GM12878 (cell line): ENCODE measurements around the gene OGFR. TPM values are rescaled to one million over a fixed set of nuclear protein-coding genes. Genes with fewer than 3 reads are reported as not detected.

ENCODE experiments used
- ATAC-seq: fragments of 200-7000 bp; cut with Tn5 transposase; 3 replicates; pipeline ENCODE4 v1.9.1; 2020; ENCODE audit warnings: mild to moderate bottlenecking, moderate library complexity
- BruUV-seq: library from RNA; stranded (reverse); fragments of 400-500 nt; replicated peaks from 2 replicates; lab custom pipeline; 2021; lab: Mats Ljungman, UMichigan
- CTCF ChIA-PET: fragments of 300-600 bp; sonication (Branson Sonifier 250); formaldehyde crosslinking; extraction: SDS; loops from one replicate; lab custom pipeline; 2021; ENCODE audit warnings: inconsistent platforms; lab: Yijun Ruan, JAX
- POLR2A ChIA-PET: fragments of 350-600 bp; formaldehyde crosslinking; extraction: SDS; loops from one replicate; lab custom pipeline; 2021; ENCODE audit warnings: inconsistent platforms; lab: Charles Lee
- RAD21 ChIA-PET: fragments of 300-600 bp; sonication (Branson Sonifier 250); formaldehyde crosslinking; loops from one replicate; lab custom pipeline; 2023; ENCODE audit warnings: antibody characterized with exemption; ENCODE audit not compliant: unreplicated experiment; lab: Charles Lee
- SMC1A ChIA-PET: fragments of 300-600 bp; sonication (Branson Sonifier 250); formaldehyde crosslinking; loops from one replicate; lab custom pipeline; 2023; ENCODE audit not compliant: unreplicated experiment, uncharacterized antibody; lab: Charles Lee
- DNase-seq: peaks from one replicate; pipeline ENCODE4 v3.0.0-alpha.2; 2011; ENCODE audit warnings: low read depth, low spot score
- FAIRE-seq: peaks from 3 replicates; lab custom pipeline; 2011; peaks lifted over from hg19 to GRCh38; lab: Jason Lieb, UNC
- H2AFZ ChIP-seq: 2 replicates; pipeline ENCODE4 v1.6.0; 2011; ENCODE audit warnings: low read depth, low read length, control low read depth; ENCODE audit not compliant: control insufficient read depth
- H3K27ac ChIP-seq: 2 replicates; pipeline ENCODE4 v1.5.1; 2011; ENCODE audit warnings: control low read depth; ENCODE audit not compliant: control insufficient read depth, insufficient read depth
- H3K27me3 ChIP-seq, 2 experiments: replicated peaks in 1 of 2; 2 replicates each; pipeline versions ENCODE4 v1.6.0 to v1.6.1; 2011; ENCODE audit warnings: low read length in 1 of 2; ENCODE audit not compliant: control insufficient read depth in 2 of 2, insufficient read depth in 2 of 2
- H3K36me3 ChIP-seq, 2 experiments: 2 replicates each; pipeline ENCODE4 v1.5.1; 2011; ENCODE audit warnings: low read length in 1 of 2; ENCODE audit not compliant: control insufficient read depth in 2 of 2, insufficient read depth in 2 of 2
- H3K4me1 ChIP-seq: 2 replicates; pipeline ENCODE4 v1.6.1; 2011; ENCODE audit warnings: mild to moderate bottlenecking, low read length, moderate library complexity, mixed read lengths; ENCODE audit not compliant: control insufficient read depth, insufficient read depth
- H3K4me2 ChIP-seq: 2 replicates; pipeline ENCODE4 v1.6.0; 2011; ENCODE audit warnings: control low read depth; ENCODE audit not compliant: control insufficient read depth, insufficient read depth
- H3K4me3 ChIP-seq: fragments of 200-600 bp; sonication (generic); 2 replicates; pipeline ENCODE4 v1.5.1; 2016
- H3K79me2 ChIP-seq: 2 replicates; pipeline ENCODE4 v1.6.0; 2011; ENCODE audit warnings: low read length; ENCODE audit not compliant: control insufficient read depth, insufficient read depth
- H3K9ac ChIP-seq: 2 replicates; pipeline ENCODE4 v1.8.0; 2011; ENCODE audit warnings: low read length, control low read depth, mixed read lengths; ENCODE audit not compliant: control insufficient read depth, insufficient read depth
- H3K9me3 ChIP-seq: replicated peaks from 3 replicates; pipeline ENCODE4 v1.5.1; 2011; ENCODE audit warnings: mild to moderate bottlenecking, low read length; ENCODE audit not compliant: control insufficient read depth, insufficient read depth
- H4K20me1 ChIP-seq: 2 replicates; pipeline ENCODE4 v1.6.0; 2011; ENCODE audit not compliant: control insufficient read depth, insufficient read depth
- ATF7 ChIP-seq: fragments of 450-650 bp; IDR thresholded peaks from 2 replicates; pipeline ENCODE4 v1.6.1; 2016; ENCODE audit warnings: low read depth, mild to moderate bottlenecking
- NRF1 ChIP-seq: conservative IDR thresholded peaks from 2 replicates; pipeline ENCODE4 v1.6.1; 2011; ENCODE audit warnings: mild to moderate bottlenecking, low read depth, low read length, improper control_type of control experiment
- POU2F2 ChIP-seq: IDR thresholded peaks from 3 replicates; pipeline ENCODE4 v1.6.1; 2011; ENCODE audit warnings: low read depth, mild to moderate bottlenecking, low read length, borderline replicate concordance
- RUNX3 ChIP-seq: IDR thresholded peaks from 2 replicates; pipeline ENCODE4 v1.6.1; 2012; ENCODE audit warnings: low read length, inconsistent platforms
- SPI1 ChIP-seq: IDR thresholded peaks from 2 replicates; pipeline ENCODE4 v1.6.1; 2011; ENCODE audit warnings: low read depth, mild to moderate bottlenecking, low read length, moderate library complexity, borderline replicate concordance; ENCODE audit not compliant: insufficient read depth
- TARDBP ChIP-seq: IDR thresholded peaks from 2 replicates; pipeline ENCODE4 v1.6.1; 2016; ENCODE audit warnings: borderline replicate concordance
- WGBS: methylation state at CpG from one replicate; pipeline ENCODE4 v1.1.6; 2016; ENCODE audit warnings: low lambda C conversion rate; ENCODE audit not compliant: insufficient replicate concordance, insufficient coverage; ENCODE audit errors: missing lambda C conversion rate; 5-methylcytosine and 5-hydroxymethylcytosine counted together
- in situ Hi-C: fragments of 300-500 bp; cut with MboI; formaldehyde crosslinking; loops from 9 replicates; pipeline ENCODE4 v1.14.3; 2018; ENCODE audit warnings: mixed read lengths
- intact Hi-C: fragments of 100-400 bp; cut with micrococcal nuclease; formaldehyde crosslinking; loops from one replicate; pipeline ENCODE4 v1.14.2; 2022; ENCODE audit not compliant: unreplicated experiment
- polyA plus RNA-seq, 11 experiments: library from polyadenylated mRNA; depleted of rRNA in 4 of 11; unstranded in 6 of 11; stranded (reverse) in 5 of 11; fragments of >200 nt; fragmentation: Nextera tagmentation in 4 of 11; fragmentation: Illumina TruSeq in 1 of 11; extraction: Ambion mirVana in 4 of 11; extraction: Trizol in 1 of 11; gene quantifications; 1 replicate in 1 of 11; 2 replicates in 10 of 11; pipeline versions ENCODE4 v1.2.1 to v1.2.3, GENCODE V29; 2011 to 2016; ENCODE audit warnings: inconsistent platforms in 2 of 11, missing spikeins in 2 of 11, low read depth in 1 of 11
- total RNA-seq, 4 experiments: library from RNA; depleted of rRNA in 3 of 4; stranded (reverse); fragments of >200 nt in 3 of 4; fragmentation: Illumina TruSeq in 1 of 4; extraction: Trizol in 1 of 4; gene quantifications; 2 replicates each; pipeline versions ENCODE4 v1.2.1 to v1.2.3, GENCODE V29; 2013 to 2021
- TF ChIP-seq, protein P1 (sequence below): fragments of 450-650 bp; IDR thresholded peaks from 2 replicates; pipeline ENCODE4 v1.6.1; 2018; ENCODE audit warnings: mild to moderate bottlenecking, low read depth, moderate library complexity; ENCODE audit not compliant: partially characterized antibody
- TF ChIP-seq, protein P2 (sequence below), 3 experiments: IDR thresholded peaks in 2 of 3; conservative IDR thresholded peaks in 1 of 3; 2 replicates each; pipeline ENCODE4 v1.5.1; 2011; ENCODE audit warnings: low read depth in 3 of 3, low read length in 3 of 3, mild to moderate bottlenecking in 3 of 3, control low read depth in 2 of 3, moderate library complexity in 2 of 3, inconsistent platforms in 1 of 3, mixed read lengths in 1 of 3; ENCODE audit not compliant: control insufficient read depth in 2 of 3, insufficient read depth in 1 of 3; ENCODE audit errors: extremely low read depth in 1 of 3

OGFR gene
- total and polyA plus RNA-seq, 10 of the 15 experiments (the other 5 are each of a cell fraction or from before 2014, with no cell fraction given), result 0.72 to 62.1 (median 27.3) TPM

DNA sequence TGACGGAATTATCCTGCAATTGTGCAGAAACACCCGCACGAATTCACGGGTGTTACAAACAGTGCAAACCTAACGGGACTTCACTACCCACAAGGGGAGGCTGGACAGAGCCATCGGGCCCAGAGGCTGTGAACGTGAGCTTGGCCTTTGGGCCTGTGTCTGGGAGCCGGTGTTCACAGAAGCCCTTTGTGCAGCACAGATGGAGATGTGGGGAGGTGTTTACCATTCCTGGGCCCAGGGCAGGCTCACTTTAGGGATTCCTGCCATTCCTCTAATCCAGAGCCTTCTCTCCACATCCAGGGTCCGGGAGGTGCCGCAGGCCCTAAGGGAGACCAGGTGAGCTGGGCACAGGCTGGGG lies 27.2 kb downstream of the OGFR start (continued):
- TF ChIP-seq, protein P1, sequence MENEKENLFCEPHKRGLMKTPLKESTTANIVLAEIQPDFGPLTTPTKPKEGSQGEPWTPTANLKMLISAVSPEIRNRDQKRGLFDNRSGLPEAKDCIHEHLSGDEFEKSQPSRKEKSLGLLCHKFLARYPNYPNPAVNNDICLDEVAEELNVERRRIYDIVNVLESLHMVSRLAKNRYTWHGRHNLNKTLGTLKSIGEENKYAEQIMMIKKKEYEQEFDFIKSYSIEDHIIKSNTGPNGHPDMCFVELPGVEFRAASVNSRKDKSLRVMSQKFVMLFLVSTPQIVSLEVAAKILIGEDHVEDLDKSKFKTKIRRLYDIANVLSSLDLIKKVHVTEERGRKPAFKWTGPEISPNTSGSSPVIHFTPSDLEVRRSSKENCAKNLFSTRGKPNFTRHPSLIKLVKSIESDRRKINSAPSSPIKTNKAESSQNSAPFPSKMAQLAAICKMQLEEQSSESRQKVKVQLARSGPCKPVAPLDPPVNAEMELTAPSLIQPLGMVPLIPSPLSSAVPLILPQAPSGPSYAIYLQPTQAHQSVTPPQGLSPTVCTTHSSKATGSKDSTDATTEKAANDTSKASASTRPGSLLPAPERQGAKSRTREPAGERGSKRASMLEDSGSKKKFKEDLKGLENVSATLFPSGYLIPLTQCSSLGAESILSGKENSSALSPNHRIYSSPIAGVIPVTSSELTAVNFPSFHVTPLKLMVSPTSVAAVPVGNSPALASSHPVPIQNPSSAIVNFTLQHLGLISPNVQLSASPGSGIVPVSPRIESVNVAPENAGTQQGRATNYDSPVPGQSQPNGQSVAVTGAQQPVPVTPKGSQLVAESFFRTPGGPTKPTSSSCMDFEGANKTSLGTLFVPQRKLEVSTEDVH, result no peak
- no peak for TF ChIP-seq TARDBP

DNA sequence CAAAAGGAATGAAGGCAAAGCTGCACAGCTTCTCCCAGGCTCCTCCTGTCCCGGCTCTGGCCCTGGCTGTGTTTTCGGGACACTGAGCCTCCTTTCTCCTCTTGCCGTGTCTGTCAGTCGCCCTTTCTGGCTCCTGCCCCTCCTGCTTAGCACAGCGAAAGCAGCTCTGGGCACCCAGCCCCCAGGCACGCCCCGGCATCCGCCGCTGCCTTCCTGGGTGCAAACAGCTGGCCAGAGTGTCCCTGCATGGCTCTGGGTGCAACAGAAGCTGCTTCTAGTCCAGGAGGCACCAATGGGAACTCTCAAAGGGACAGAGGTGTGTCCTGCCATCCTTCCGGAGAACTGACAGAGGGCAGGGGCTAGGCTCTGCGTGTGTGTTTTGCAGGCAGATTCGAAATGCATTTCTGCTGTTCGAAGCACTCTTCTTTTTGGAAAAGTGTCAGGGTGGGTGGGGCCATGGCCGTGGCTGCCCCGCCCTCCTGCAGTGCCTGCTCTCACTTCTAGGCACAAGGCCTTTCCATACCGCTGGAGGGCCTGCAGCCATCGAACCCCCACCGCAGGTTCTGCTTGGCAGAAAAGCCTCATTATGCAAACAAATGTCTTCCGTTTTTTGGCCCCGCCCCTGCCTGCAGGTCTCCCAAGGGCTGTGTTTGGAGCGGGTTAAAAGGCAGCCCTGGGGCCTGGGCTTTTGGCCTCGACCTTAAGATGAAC lies 27.7 kb downstream of the OGFR start:
- H2AFZ ChIP-seq, result peak overlapping the region; percentile 75
- POLR2A ChIA-PET, result no interaction called here
- RAD21 ChIA-PET, result interaction anchor here (0.8 to 0.9 kb wide), 2 partner anchors 10 to 177 kb away, joined by 3 read pairs; no protein-coding TSS in a partner anchor
- no peak overlapping the region for H3K27ac ChIP-seq
- no peaks in the 10 kb centered on the region for H3K79me2 ChIP-seq
- no peak for TF ChIP-seq NRF1
- TF ChIP-seq, protein P2, sequence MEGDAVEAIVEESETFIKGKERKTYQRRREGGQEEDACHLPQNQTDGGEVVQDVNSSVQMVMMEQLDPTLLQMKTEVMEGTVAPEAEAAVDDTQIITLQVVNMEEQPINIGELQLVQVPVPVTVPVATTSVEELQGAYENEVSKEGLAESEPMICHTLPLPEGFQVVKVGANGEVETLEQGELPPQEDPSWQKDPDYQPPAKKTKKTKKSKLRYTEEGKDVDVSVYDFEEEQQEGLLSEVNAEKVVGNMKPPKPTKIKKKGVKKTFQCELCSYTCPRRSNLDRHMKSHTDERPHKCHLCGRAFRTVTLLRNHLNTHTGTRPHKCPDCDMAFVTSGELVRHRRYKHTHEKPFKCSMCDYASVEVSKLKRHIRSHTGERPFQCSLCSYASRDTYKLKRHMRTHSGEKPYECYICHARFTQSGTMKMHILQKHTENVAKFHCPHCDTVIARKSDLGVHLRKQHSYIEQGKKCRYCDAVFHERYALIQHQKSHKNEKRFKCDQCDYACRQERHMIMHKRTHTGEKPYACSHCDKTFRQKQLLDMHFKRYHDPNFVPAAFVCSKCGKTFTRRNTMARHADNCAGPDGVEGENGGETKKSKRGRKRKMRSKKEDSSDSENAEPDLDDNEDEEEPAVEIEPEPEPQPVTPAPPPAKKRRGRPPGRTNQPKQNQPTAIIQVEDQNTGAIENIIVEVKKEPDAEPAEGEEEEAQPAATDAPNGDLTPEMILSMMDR (IDR thresholded peaks at IDR 0.05 in 2 of 3, conservative IDR thresholded peaks at IDR 0.05 in 1 of 3; ENCODE audit: control insufficient read depth in 2 of 3, extremely low read depth in 1 of 3, insufficient read depth in 1 of 3, low read depth in 3 of 3, low read length in 3 of 3), result peak in 2 of 3 experiments; percentile 4 to 21; a peak in 1 of 6 replicates
- TF ChIP-seq RUNX3, result peak; percentile 16; the same call in 1 of the 2 replicates
- no peak for TF ChIP-seq ATF7
- peak; percentile 90; the same call in 2 of the 3 replicates for TF ChIP-seq POU2F2
- peak; percentile 32; the same call in 1 of the 2 replicates for TF ChIP-seq SPI1
- no peaks in the 10 kb centered on the region for H4K20me1 ChIP-seq
- DNase-seq (peak; percentile 57), FAIRE-seq (peak; percentile 93), ATAC-seq (peak; percentile 94)
- intact Hi-C loops, result no loop called here
- SMC1A ChIA-PET, result interaction anchor here (0.8 to 0.9 kb wide), 3 partner anchors 17 to 122 kb away, joined by 3 to 4 read pairs (median 3); no protein-coding TSS in a partner anchor
- H3K4me1 ChIP-seq, result peaks cover 14% of the 10 kb centered on the region
- in situ Hi-C loops, result no loop called here
- 33% methylated on average over 22 of the region's 22 CpGs for WGBS
- H3K4me2 ChIP-seq, result peak overlapping the region; percentile 66
- BruUV-seq, result no TSS peak
- H3K4me3 ChIP-seq, result no peak overlapping the region
- H3K36me3 ChIP-seq, result no peaks in the 10 kb centered on the region
- H3K9ac ChIP-seq, result peak overlapping the region; percentile 35; the same call in 1 of the 2 replicates
- CTCF ChIA-PET, result interaction anchor here (1.0 to 2.1 kb wide), 4 partner anchors 10 to 530 kb away, joined by 3 to 9 read pairs (median 3); partner anchors contain the start of gene TCFL5
- peaks cover 0 to 3% of the 10 kb centered on the region in 2 experiments; a peak in 2 of 4 replicates for H3K27me3 ChIP-seq
- no peaks in the 10 kb centered on the region for H3K9me3 ChIP-seq
